ENCODE measurements around the gene CLDN1. TPM values are rescaled to one million over a fixed set of nuclear protein-coding genes. Genes with fewer than 3 reads are reported as not detected.

The CLDN1 gene
- total RNA-seq, 1 donor from 2014 or later, result 11.4 TPM

GRCh38 chr3:190305406-190305805 is 16.8 kb downstream of the CLDN1 start:
- Mint-ChIP-seq H3K4me1 (peaks cover 13% of the 10 kb centered on the region), H3K36me3 (no peaks in the 10 kb centered on the region), H3K27ac (no peak overlapping the region), H3K9me3 (no peaks in the 10 kb centered on the region), H3K27me3 (ENCODE audit: low read depth) (no peaks in the 10 kb centered on the region), H3K4me3 (no peak overlapping the region)
- TF ChIP-seq, protein P1, sequence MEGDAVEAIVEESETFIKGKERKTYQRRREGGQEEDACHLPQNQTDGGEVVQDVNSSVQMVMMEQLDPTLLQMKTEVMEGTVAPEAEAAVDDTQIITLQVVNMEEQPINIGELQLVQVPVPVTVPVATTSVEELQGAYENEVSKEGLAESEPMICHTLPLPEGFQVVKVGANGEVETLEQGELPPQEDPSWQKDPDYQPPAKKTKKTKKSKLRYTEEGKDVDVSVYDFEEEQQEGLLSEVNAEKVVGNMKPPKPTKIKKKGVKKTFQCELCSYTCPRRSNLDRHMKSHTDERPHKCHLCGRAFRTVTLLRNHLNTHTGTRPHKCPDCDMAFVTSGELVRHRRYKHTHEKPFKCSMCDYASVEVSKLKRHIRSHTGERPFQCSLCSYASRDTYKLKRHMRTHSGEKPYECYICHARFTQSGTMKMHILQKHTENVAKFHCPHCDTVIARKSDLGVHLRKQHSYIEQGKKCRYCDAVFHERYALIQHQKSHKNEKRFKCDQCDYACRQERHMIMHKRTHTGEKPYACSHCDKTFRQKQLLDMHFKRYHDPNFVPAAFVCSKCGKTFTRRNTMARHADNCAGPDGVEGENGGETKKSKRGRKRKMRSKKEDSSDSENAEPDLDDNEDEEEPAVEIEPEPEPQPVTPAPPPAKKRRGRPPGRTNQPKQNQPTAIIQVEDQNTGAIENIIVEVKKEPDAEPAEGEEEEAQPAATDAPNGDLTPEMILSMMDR (IDR thresholded peaks at IDR 0.05; ENCODE audit: unreplicated experiment), result no peak
- DNase-seq (ENCODE audit: low spot score in 2 of 2, unreplicated experiment in 2 of 2), result no peak

DNA sequence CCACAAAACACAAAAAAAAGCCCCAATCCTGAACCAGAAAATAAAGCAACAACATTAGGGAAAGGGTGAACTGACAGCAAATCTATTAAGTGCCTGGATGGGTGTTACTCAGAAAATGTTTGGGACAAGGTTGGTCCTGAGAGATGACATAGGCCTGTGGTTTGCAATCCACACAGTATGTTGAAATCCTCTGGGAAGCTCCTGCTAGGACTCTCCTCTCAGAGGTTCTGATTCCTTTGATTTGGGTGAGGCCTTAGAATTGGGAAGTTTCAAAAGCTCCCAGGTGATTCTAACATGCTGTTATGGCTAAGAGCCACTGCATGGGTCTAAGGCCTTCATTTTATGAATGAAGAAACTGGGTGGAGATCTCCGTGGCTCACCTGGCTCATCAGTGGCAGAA is 18.4 kb downstream of the CLDN1 start:
- H3K4me1 Mint-ChIP-seq, result peaks cover 13% of the 10 kb centered on the region
- H3K4me3 Mint-ChIP-seq, result no peak overlapping the region
- DNase-seq (ENCODE audit: low spot score in 2 of 2, unreplicated experiment in 2 of 2), result no peak
- no peak overlapping the region for H3K27ac Mint-ChIP-seq
- H3K36me3 Mint-ChIP-seq, result no peaks in the 10 kb centered on the region
- no peaks in the 10 kb centered on the region for H3K27me3 Mint-ChIP-seq (ENCODE audit: low read depth)
- H3K9me3 Mint-ChIP-seq, result peaks cover 6% of the 10 kb centered on the region
- TF ChIP-seq, protein P1 (IDR thresholded peaks at IDR 0.05; ENCODE audit: unreplicated experiment), result no peak

DNA sequence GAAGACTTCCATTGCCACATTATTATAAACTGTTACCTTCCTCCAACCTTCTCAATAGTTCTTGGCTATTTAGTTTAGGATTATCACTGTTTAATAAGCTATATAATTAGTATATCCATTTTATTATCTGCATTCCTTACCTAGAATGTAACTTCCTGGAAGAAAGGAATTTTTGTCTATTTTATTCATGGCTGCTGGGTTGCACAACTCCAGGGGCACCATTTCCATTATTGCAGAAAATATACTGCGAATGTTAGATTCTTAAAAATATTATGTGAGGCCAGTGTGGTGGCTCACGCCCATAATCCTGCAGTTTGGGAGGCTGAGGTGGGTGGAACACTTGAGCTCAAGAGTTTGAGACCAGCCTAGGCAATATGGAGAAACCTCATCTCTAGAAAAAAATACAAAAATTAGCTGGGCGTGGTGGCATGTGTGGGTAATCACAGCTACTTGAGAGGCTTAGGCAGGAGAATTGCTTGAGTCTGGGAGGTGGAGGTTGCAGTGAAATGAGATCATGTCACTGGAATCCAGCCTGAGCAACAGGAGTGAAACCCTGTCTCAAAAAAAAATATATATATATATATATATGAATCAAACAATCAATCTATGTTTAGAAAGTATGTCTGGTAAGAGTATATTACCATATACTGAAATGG is 19.9 kb downstream of the CLDN1 start:
- Mint-ChIP-seq H3K4me1 (peaks cover 13% of the 10 kb centered on the region), H3K27me3 (ENCODE audit: low read depth) (no peaks in the 10 kb centered on the region), H3K9me3 (peaks cover 6% of the 10 kb centered on the region), H3K36me3 (no peaks in the 10 kb centered on the region), H3K4me3 (no peak overlapping the region), H3K27ac (no peak overlapping the region)
- no peak for DNase-seq (ENCODE audit: low spot score in 2 of 2, unreplicated experiment in 2 of 2)
- TF ChIP-seq, protein P1 (IDR thresholded peaks at IDR 0.05; ENCODE audit: unreplicated experiment), result no peak

- H3K27ac Mint-ChIP-seq, result peak overlapping the region; percentile 38
- H3K9me3 Mint-ChIP-seq, result peaks cover 6% of the 10 kb centered on the region
- no peak for DNase-seq (ENCODE audit: low spot score in 2 of 2, unreplicated experiment in 2 of 2)
- no peaks in the 10 kb centered on the region for H3K36me3 Mint-ChIP-seq
- no peaks in the 10 kb centered on the region for H3K27me3 Mint-ChIP-seq (ENCODE audit: low read depth)
- TF ChIP-seq, protein P1 (IDR thresholded peaks at IDR 0.05; ENCODE audit: unreplicated experiment), result no peak
- peaks cover 13% of the 10 kb centered on the region for H3K4me1 Mint-ChIP-seq
- H3K4me3 Mint-ChIP-seq, result no peak overlapping the region
Measured at GRCh38 chr3:190301591-190301990, 20.7 kb downstream of the CLDN1 start.

- Mint-ChIP-seq H3K27ac (no peak overlapping the region), H3K9me3 (peaks cover 6% of the 10 kb centered on the region), H3K4me1 (peaks cover 13% of the 10 kb centered on the region), H3K27me3 (ENCODE audit: low read depth) (no peaks in the 10 kb centered on the region), H3K36me3 (no peaks in the 10 kb centered on the region), H3K4me3 (no peak overlapping the region)
- TF ChIP-seq, protein P1 (IDR thresholded peaks at IDR 0.05; ENCODE audit: unreplicated experiment), result no peak
- no peak for DNase-seq (ENCODE audit: low spot score in 2 of 2, unreplicated experiment in 2 of 2)
Measured at GRCh38 chr3:190299969-190300368, 22.3 kb downstream of the CLDN1 start.

All from mesothelial cell of epicardium (in vitro differentiated cells).